ENCODE data around the gene PARVG.

The PARVG gene

DNA sequence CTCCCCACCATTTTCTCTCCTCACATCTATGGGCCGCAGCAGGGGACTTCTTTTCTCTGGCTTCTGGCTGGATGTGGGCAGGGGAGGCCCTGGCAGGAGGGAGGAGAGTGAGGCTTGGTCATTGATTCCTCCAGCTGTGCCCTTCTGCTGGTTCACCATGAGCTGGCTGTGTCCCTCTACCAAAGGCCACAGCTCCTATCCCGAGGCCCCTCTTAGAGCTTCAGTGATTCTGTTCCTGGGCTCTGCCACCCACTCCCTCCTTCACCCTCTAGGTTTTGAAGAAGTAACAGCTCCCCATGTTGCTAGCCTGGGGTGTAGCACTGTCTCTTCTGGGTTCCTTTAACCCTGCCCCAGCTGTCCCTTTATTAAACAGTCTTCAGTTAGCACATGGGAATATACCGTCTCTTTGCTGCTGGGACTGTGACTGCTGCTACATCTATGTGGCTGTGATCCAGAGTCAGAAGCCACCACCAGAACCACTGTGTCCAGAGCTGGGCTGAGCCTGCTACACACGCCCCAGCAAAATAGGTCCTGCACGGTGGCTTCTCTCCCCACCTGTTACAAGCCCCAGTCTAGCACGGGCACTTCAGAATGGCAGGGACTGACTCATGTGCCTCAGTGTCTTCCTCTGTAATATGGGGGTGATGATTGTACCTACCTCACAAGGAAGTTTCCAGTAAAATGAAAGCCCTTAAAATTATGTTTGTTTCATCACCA, 578 bp upstream of the PARVG start:
- peak overlapping the region; percentile 98 for H3K27ac ChIP-seq
- no peaks in the 10 kb centered on the region for H3K9me3 ChIP-seq
- peaks cover 61 to 62% of the 10 kb centered on the region in 2 experiments for H3K4me1 ChIP-seq (ENCODE audit: control insufficient read depth in 1 of 2, insufficient read depth in 1 of 2, low read depth in 1 of 2, low read length in 1 of 2)
- H3K27me3 ChIP-seq: no peaks in the 10 kb centered on the region
- no peak overlapping the region for H3K4me3 ChIP-seq (ENCODE audit: low read depth in 1 of 2, low read length in 1 of 2)
- TF ChIP-seq, protein P1, sequence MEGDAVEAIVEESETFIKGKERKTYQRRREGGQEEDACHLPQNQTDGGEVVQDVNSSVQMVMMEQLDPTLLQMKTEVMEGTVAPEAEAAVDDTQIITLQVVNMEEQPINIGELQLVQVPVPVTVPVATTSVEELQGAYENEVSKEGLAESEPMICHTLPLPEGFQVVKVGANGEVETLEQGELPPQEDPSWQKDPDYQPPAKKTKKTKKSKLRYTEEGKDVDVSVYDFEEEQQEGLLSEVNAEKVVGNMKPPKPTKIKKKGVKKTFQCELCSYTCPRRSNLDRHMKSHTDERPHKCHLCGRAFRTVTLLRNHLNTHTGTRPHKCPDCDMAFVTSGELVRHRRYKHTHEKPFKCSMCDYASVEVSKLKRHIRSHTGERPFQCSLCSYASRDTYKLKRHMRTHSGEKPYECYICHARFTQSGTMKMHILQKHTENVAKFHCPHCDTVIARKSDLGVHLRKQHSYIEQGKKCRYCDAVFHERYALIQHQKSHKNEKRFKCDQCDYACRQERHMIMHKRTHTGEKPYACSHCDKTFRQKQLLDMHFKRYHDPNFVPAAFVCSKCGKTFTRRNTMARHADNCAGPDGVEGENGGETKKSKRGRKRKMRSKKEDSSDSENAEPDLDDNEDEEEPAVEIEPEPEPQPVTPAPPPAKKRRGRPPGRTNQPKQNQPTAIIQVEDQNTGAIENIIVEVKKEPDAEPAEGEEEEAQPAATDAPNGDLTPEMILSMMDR (IDR thresholded peaks at IDR 0.05): no peak
- H3K36me3 ChIP-seq: peaks cover 20% of the 10 kb centered on the region

DNA sequence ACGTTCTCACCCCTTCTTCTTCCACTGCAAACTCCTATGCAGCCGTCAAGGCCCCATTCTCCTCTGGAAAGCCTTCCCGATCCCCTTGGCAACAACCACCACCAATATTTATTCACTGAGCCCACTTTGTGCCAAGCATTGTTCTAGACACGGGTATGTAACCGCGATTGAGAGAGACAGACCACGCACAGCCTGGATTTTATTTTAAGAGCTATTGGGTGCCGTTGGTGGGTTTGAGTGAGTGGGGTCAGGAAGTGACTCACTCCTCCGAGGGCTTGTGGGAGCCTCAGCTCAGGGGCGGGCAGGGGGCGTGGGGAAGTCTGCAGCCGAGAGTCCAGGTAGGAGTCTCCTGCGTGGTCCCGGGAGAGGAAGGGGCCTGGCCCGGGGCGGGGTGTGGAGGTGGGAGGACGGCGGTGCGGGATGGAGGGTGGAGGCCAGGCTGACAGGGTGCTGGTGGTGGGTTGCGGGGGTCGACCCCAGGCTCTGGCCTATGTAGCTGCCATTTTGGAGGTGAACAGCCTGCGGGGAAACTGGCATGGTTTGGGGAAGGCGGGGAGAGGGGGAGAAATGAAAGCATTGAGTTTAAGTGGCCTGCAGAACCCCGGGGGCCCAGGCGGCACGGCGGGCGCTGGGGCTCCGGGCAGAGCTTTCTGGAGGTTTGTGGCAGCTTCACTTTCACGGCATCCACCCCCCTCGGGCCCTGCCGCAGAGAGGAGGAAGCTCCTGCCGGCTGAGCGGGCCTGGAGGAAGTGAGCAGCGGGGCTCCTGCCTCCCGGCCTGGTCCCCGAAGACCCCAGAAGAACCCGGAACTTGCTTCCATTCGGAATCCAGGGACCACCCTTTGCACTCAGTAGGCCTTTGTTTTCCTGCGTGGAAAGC, 547 bp downstream of the PARVG start:
- Histone ChIP-seq H3K4me1 (ENCODE audit: control insufficient read depth in 1 of 2, insufficient read depth in 1 of 2, low read depth in 1 of 2, low read length in 1 of 2) (peaks cover 57 to 58% of the 10 kb centered on the region in 2 experiments), H3K4me3 (ENCODE audit: low read depth in 1 of 2, low read length in 1 of 2) (peak overlapping the region; percentile 81 to 89), H3K36me3 (peaks cover 32% of the 10 kb centered on the region), H3K27me3 (no peaks in the 10 kb centered on the region), H3K27ac (peak overlapping the region; percentile 98), H3K9me3 (no peaks in the 10 kb centered on the region)
- TF ChIP-seq, protein P1 (IDR thresholded peaks at IDR 0.05): no peak

DNA sequence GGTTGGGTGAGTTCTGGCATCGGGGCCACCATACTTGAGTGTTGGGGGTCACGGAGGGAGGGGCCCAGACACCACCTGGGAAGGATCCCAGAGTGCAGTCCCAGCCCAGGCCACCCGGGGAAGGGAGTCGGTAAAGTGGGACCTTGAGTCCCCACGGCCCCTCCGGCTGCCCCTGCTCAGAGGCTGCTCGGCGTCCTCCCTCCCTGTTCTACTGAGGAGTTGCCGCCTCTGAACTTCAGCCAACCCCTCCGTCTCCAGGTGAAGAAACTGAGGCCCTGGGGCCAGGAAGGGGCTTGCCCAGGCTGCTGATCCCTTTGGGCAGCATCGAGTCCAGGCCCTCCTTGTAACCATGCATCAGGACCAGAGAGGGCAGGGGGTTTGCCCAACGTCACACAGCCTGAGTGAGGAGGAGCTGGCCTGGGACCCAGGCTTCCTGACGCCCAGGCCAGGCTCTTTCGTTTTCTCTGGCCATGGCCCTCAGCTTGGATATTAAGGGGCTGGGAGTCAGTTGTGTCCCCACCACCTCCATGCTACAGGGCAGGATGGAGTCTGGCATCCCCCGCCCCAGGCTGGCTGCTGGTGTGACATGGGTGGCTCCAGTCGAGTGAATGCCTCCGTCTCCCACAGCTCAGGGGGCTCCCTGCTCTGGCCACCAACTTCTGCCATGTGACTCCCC, 1.3 kb downstream of the PARVG start:
- Histone ChIP-seq H3K27ac (peak overlapping the region; percentile 98), H3K4me1 (ENCODE audit: control insufficient read depth in 1 of 2, insufficient read depth in 1 of 2, low read depth in 1 of 2, low read length in 1 of 2) (peaks cover 51 to 53% of the 10 kb centered on the region in 2 experiments), H3K27me3 (no peaks in the 10 kb centered on the region), H3K9me3 (no peaks in the 10 kb centered on the region), H3K4me3 (ENCODE audit: low read depth in 1 of 2, low read length in 1 of 2) (peak overlapping the region; percentile 81 to 89), H3K36me3 (peaks cover 39% of the 10 kb centered on the region)
- TF ChIP-seq, protein P1 (IDR thresholded peaks at IDR 0.05): no peak

DNA sequence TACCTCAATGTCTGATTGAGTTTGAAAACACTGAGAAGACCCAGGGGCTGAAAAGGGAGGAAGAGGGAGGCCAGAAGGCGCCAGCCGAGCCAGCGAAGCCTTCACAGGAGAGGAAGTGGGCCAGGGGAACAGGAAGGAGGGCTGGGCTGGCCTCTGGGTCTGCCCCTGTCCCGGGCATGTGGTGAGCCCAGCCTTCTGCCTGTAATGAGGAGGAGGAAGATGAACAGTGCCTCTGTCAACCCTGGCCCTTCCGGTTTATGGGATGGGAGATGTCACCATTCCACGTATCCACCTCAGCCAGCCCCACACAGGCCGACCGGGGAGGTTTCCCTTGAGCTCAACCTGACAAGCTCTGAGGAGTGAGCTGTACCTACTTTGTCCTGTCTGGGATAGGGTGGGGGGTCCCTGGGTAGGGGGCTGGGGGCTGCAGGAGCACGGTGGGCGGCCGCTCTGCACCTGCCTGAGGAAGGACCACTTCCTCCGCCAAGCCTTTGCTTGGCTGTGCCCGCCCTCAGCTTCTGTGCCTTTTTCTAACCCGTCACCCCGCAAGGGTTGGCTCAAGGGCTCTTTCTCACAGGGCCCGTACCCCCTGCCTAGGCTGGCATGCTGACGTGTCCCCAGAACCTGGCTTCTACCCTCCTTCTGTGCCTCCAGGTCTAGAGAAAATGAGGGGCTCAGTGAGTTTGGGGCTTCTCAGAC, 2.0 kb downstream of the PARVG start:
- H3K4me1 ChIP-seq (ENCODE audit: control insufficient read depth in 1 of 2, insufficient read depth in 1 of 2, low read depth in 1 of 2, low read length in 1 of 2): peaks cover 45 to 46% of the 10 kb centered on the region in 2 experiments
- H3K9me3 ChIP-seq: no peaks in the 10 kb centered on the region
- H3K27me3 ChIP-seq: no peaks in the 10 kb centered on the region
- peak overlapping the region; percentile 98 for H3K27ac ChIP-seq
- TF ChIP-seq, protein P1 (IDR thresholded peaks at IDR 0.05): no peak
- peaks cover 46% of the 10 kb centered on the region for H3K36me3 ChIP-seq
- peak overlapping the region; percentile 81 to 89 for H3K4me3 ChIP-seq (ENCODE audit: low read depth in 1 of 2, low read length in 1 of 2)

DNA sequence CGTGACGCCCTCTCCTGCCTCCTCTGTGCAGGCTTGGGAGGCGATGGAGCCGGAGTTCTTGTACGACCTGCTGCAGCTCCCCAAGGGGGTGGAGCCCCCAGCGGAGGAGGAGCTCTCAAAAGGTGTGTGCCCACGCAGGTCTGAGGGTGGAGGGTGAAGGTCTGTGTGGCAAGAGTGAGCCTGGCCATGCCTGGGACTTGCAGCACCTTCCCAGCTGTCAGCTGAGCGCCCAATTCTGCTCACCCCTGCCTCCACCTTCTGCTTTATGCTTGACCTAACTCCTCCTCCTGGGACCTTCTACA, 2.5 kb downstream of the PARVG start:
- Histone ChIP-seq H3K27ac (peak overlapping the region; percentile 98), H3K9me3 (no peaks in the 10 kb centered on the region), H3K27me3 (no peaks in the 10 kb centered on the region), H3K36me3 (peaks cover 51% of the 10 kb centered on the region), H3K4me3 (ENCODE audit: low read depth in 1 of 2, low read length in 1 of 2) (peak overlapping the region; percentile 81 to 89), H3K4me1 (ENCODE audit: control insufficient read depth in 1 of 2, insufficient read depth in 1 of 2, low read depth in 1 of 2, low read length in 1 of 2) (peaks cover 44% of the 10 kb centered on the region in 2 experiments)
- TF ChIP-seq, protein P1 (IDR thresholded peaks at IDR 0.05): no peak
